Peyer's patch (tissue), 4 donors: Measurements from ENCODE around the gene POU4F2. TPM values are rescaled to one million over a fixed set of nuclear protein-coding genes. Genes with fewer than 3 reads are reported as not detected.

Source experiments
- DNase-seq, 3 donors: peaks; one replicate each; pipeline ENCODE4 v3.0.0-alpha.2; 2017 to 2019
- H3K27ac ChIP-seq, 4 donors: fragments of 200-600 bp; sonication (generic); one replicate each; pipeline ENCODE4 v1.5.1; 2016 to 2019
- H3K27me3 ChIP-seq, 2 donors: fragments of 200-600 bp; sonication (generic); one replicate each; pipeline ENCODE4 v1.5.1; 2019
- H3K36me3 ChIP-seq, 3 donors: fragments of 200-600 bp; sonication (generic); one replicate each; pipeline ENCODE4 v1.5.1; 2016 to 2019
- H3K4me1 ChIP-seq, 4 donors: fragments of 200-600 bp; sonication (generic); one replicate each; pipeline ENCODE4 v1.5.1; 2016 to 2019
- H3K4me3 ChIP-seq, 4 donors: fragments of 200-600 bp; sonication (generic); 1 replicate in 3 of 4; 2 replicates in 1 of 4; pipeline ENCODE4 v1.5.1; 2016 to 2019; ENCODE audit warnings: mild to moderate bottlenecking in 1 of 4
- H3K9me3 ChIP-seq, 4 donors: fragments of 200-600 bp; sonication (generic); one replicate each; pipeline ENCODE4 v1.5.1; 2016 to 2019; ENCODE audit warnings: mild to moderate bottlenecking in 1 of 4
- CTCF ChIP-seq, 6 experiments: fragments of 450-650 bp in 4 of 6; fragments of 200-600 bp in 2 of 6; sonication (generic) in 1 of 6; IDR thresholded peaks; one replicate each; pipeline ENCODE4 v1.5.1; 2017 to 2019; ENCODE audit warnings: antibody characterized with exemption in 6 of 6, mild to moderate bottlenecking in 3 of 6, moderate library complexity in 1 of 6
- POLR2A ChIP-seq, 2 donors: fragments of 450-650 bp; IDR thresholded peaks; one replicate each; pipeline ENCODE4 v1.5.1; 2017; ENCODE audit warnings: antibody characterized with exemption in 2 of 2, mild to moderate bottlenecking in 2 of 2, moderate library complexity in 2 of 2
- total RNA-seq, 4 donors: library from RNA; depleted of rRNA; stranded (reverse); fragments of >200 nt; gene quantifications; one replicate each; pipeline ENCODE4 v1.1.0, GENCODE V29; 2016

POU4F2 gene
- total RNA-seq, 4 donors from 2014 or later = not detected

- TF ChIP-seq CTCF (IDR thresholded peaks at IDR 0.05) = no peak
- TF ChIP-seq POLR2A (IDR thresholded peaks at IDR 0.05) = no peak
- no peak for DNase-seq
- Histone ChIP-seq H3K9me3 (no peaks in the 10 kb centered on the region), H3K27ac (no peak overlapping the region), H3K4me3 (no peak overlapping the region), H3K36me3 (no peaks in the 10 kb centered on the region), H3K27me3 (peaks cover 0 to 28% of the 10 kb centered on the region in 2 donors), H3K4me1 (peaks cover 0 to 20% (median 0%) of the 10 kb centered on the region in 4 donors)
Measured at GRCh38 chr4:146641762-146642161, 3.1 kb downstream of the POU4F2 start.

- TF ChIP-seq POLR2A (IDR thresholded peaks at IDR 0.05) (no peak), CTCF (IDR thresholded peaks at IDR 0.05) (no peak)
- Histone ChIP-seq H3K27ac (no peak overlapping the region), H3K4me1 (peaks cover 0 to 8% (median 0%) of the 10 kb centered on the region in 4 donors), H3K4me3 (no peak overlapping the region), H3K27me3 (peaks cover 0 to 25% of the 10 kb centered on the region in 2 donors), H3K9me3 (no peaks in the 10 kb centered on the region), H3K36me3 (no peaks in the 10 kb centered on the region)
- no peak for DNase-seq
Measured at GRCh38 chr4:146643812-146644401, 5.2 kb downstream of the POU4F2 start.

GRCh38 chr4:146645921-146646320, 7.2 kb downstream of the POU4F2 start:
- no peak for TF ChIP-seq POLR2A (IDR thresholded peaks at IDR 0.05)
- TF ChIP-seq CTCF (IDR thresholded peaks at IDR 0.05) = no peak
- H3K4me1 ChIP-seq = no peaks in the 10 kb centered on the region
- H3K9me3 ChIP-seq = no peaks in the 10 kb centered on the region
- no peak overlapping the region for H3K4me3 ChIP-seq
- H3K36me3 ChIP-seq = no peaks in the 10 kb centered on the region
- DNase-seq = no peak
- H3K27me3 ChIP-seq = peaks cover 0 to 20% of the 10 kb centered on the region in 2 donors
- no peak overlapping the region for H3K27ac ChIP-seq

GRCh38 chr4:146646593-146647325, 8.1 kb downstream of the POU4F2 start:
- Histone ChIP-seq H3K9me3 (no peaks in the 10 kb centered on the region), H3K27me3 (peaks cover 0 to 20% of the 10 kb centered on the region in 2 donors), H3K36me3 (no peaks in the 10 kb centered on the region), H3K4me1 (no peaks in the 10 kb centered on the region), H3K4me3 (no peak overlapping the region), H3K27ac (no peak overlapping the region)
- TF ChIP-seq POLR2A (IDR thresholded peaks at IDR 0.05) (no peak), CTCF (IDR thresholded peaks at IDR 0.05) (no peak)
- no peak for DNase-seq

GRCh38 chr4:146647615-146648460, 9.1 kb downstream of the POU4F2 start:
- TF ChIP-seq CTCF (IDR thresholded peaks at IDR 0.05) = no peak
- no peak for TF ChIP-seq POLR2A (IDR thresholded peaks at IDR 0.05)
- Histone ChIP-seq H3K4me3 (no peak overlapping the region), H3K36me3 (no peaks in the 10 kb centered on the region), H3K27ac (no peak overlapping the region), H3K9me3 (no peaks in the 10 kb centered on the region), H3K4me1 (no peaks in the 10 kb centered on the region), H3K27me3 (peaks cover 0 to 20% of the 10 kb centered on the region in 2 donors)
- no peak for DNase-seq
